HL-60 (cell line): ENCODE data around the gene GALNT9.

ENCODE experiments used
- CTCF ChIP-seq: IDR thresholded peaks from one replicate; pipeline ENCODE4 v1.5.1; 2011; ENCODE audit warnings: low read length, control low read depth, inconsistent platforms; ENCODE audit not compliant: insufficient read depth
- REST ChIP-seq: IDR thresholded peaks from 2 replicates; pipeline ENCODE4 v1.6.1; 2012; ENCODE audit warnings: low read depth; ENCODE audit not compliant: insufficient replicate concordance

GRCh38 chr12:132152411-132152821 lies 177.0 kb downstream of the GALNT9 start:
- no peak for TF ChIP-seq CTCF
- TF ChIP-seq REST: no peak
